ENCODE data around the gene PRPS2.

Gene PRPS2

GRCh38 chrX:12817528-12817927 lies 26.3 kb downstream of the PRPS2 start:
- no peak for FAIRE-seq

GRCh38 chrX:12819222-12819621 lies 28.0 kb downstream of the PRPS2 start:
- FAIRE-seq = no peak

- no peak for FAIRE-seq
Observed at GRCh38 chrX:12820737-12821136, 29.5 kb downstream of the PRPS2 start.

- no peak for FAIRE-seq
Observed at GRCh38 chrX:12824944-12825343, 33.7 kb downstream of the PRPS2 start.

- FAIRE-seq = no peak
Observed at GRCh38 chrX:12825801-12826200, 34.6 kb downstream of the PRPS2 start.

GRCh38 chrX:12843061-12843667 lies 52.0 kb downstream of the PRPS2 start:
- no peak for FAIRE-seq

- no peak for FAIRE-seq
Observed at GRCh38 chrX:12843668-12844279, 52.6 kb downstream of the PRPS2 start.

- FAIRE-seq = no peak
Observed at GRCh38 chrX:12844319-12844718, 53.1 kb downstream of the PRPS2 start.

- FAIRE-seq = no peak
Observed at GRCh38 chrX:12865359-12865758, 74.1 kb downstream of the PRPS2 start.

GRCh38 chrX:12866451-12867377 lies 75.5 kb downstream of the PRPS2 start, which contains the start of gene TLR7:
TLR7 (plus strand) TSS chrX:12867072; CDS start chrX:12867579, 507 bp downstream.
- no peak for FAIRE-seq

GRCh38 chrX:12867685-12868084 lies 76.5 kb downstream of the PRPS2 start:
- FAIRE-seq = no peak

GRCh38 chrX:12868747-12869146 lies 77.5 kb downstream of the PRPS2 start:
- FAIRE-seq = no peak

GRCh38 chrX:12871257-12871656 lies 80.0 kb downstream of the PRPS2 start:
- no peak for FAIRE-seq

GRCh38 chrX:12872741-12873140 lies 81.5 kb downstream of the PRPS2 start:
- FAIRE-seq = no peak
